PC-3 (cell line): Measurements from ENCODE around the gene PHF1. TPM values are rescaled to one million over a fixed set of nuclear protein-coding genes. Genes with fewer than 3 reads are reported as not detected.
A peak's percentile ranks its signal among the peaks of the same experiment; 100 is the strongest.
"Not testable (repeated sequence)": the region's sequence is repeated elsewhere in the genome, so short reads cannot be mapped to it uniquely, and the experiment has no call there.

Experiments used
- ATAC-seq: fragments of 200-7000 bp; cut with Tn5 transposase; 2 replicates; pipeline ENCODE4 v1.9.1; 2020; ENCODE audit warnings: mild to moderate bottlenecking, moderate library complexity
- Bru-seq: library from RNA; stranded (reverse); fragments of 400-500 nt; gene quantifications from one replicate; lab custom pipeline; 2021; lab: Mats Ljungman, UMichigan
- BruChase-seq, 2 experiments: library from RNA; stranded (reverse); fragments of 400-500 nt; gene quantifications; one replicate each; lab custom pipeline; 2021; lab: Mats Ljungman, UMichigan
- BruUV-seq: library from RNA; stranded (reverse); fragments of 400-500 nt; replicated peaks from 2 replicates; lab custom pipeline; 2021; lab: Mats Ljungman, UMichigan
- CTCF ChIA-PET: fragments of 300-600 bp; sonication (Branson Sonifier 250); formaldehyde crosslinking; loops from one replicate; lab custom pipeline; 2022; ENCODE audit warnings: antibody characterized with exemption; lab: Charles Lee
- POLR2A ChIA-PET: fragments of 300-600 bp; sonication (Branson Sonifier 250); formaldehyde crosslinking; loops from one replicate; lab custom pipeline; 2022; ENCODE audit warnings: antibody characterized with exemption; ENCODE audit not compliant: unreplicated experiment; lab: Charles Lee
- DNase-seq: peaks from one replicate; pipeline ENCODE4 v3.0.0-alpha.2; 2015
- H2AFZ ChIP-seq: fragments of 300-600 bp; sonication (generic); 2 replicates; pipeline ENCODE4 v1.6.0; 2016; ENCODE audit warnings: antibody characterized with exemption, low read length
- H3F3A ChIP-seq: fragments of 300-600 bp; sonication (generic); one replicate; pipeline ENCODE4 v1.6.0; 2017; ENCODE audit warnings: antibody characterized with exemption, low read length, control low read depth, mild to moderate bottlenecking; ENCODE audit not compliant: unreplicated experiment
- H3K27ac ChIP-seq: fragments of 300-600 bp; sonication (generic); 2 replicates; pipeline ENCODE4 v1.5.1; 2016; ENCODE audit warnings: mild to moderate bottlenecking, low read length
- H3K27me3 ChIP-seq: fragments of 300-600 bp; sonication (generic); 2 replicates; pipeline ENCODE4 v1.6.1; 2016; ENCODE audit warnings: low read length, mixed read lengths
- H3K36me3 ChIP-seq: fragments of 300-600 bp; sonication (generic); 2 replicates; pipeline ENCODE4 v1.6.1; 2016; ENCODE audit warnings: low read depth, mixed run types, low read length, mixed read lengths
- H3K4me1 ChIP-seq: fragments of 300-600 bp; sonication (generic); 2 replicates; pipeline ENCODE4 v1.5.1; 2016; ENCODE audit warnings: low read length; ENCODE audit not compliant: insufficient read depth
- H3K4me2 ChIP-seq: fragments of 300-600 bp; sonication (generic); 2 replicates; pipeline ENCODE4 v1.6.0; 2016; ENCODE audit warnings: low read length
- H3K4me3 ChIP-seq: fragments of 300-600 bp; sonication (generic); 2 replicates; pipeline ENCODE4 v1.5.1; 2016; ENCODE audit warnings: mild to moderate bottlenecking, low read length, mixed read lengths
- H3K79me2 ChIP-seq: fragments of 300-600 bp; sonication (generic); 2 replicates; pipeline ENCODE4 v1.6.1; 2017; ENCODE audit warnings: low read length, mixed read lengths
- H3K9ac ChIP-seq: fragments of 300-600 bp; sonication (generic); 2 replicates; pipeline ENCODE4 v1.6.0; 2016; ENCODE audit warnings: mild to moderate bottlenecking, low read length
- H3K9me2 ChIP-seq: fragments of 300-600 bp; sonication (generic); replicated peaks from 2 replicates; pipeline ENCODE4 v1.6.1; 2016; ENCODE audit warnings: mixed run types, low read length, mixed read lengths
- H3K9me3 ChIP-seq: fragments of 300-600 bp; sonication (generic); 2 replicates; pipeline ENCODE4 v1.6.1; 2016; ENCODE audit warnings: low read length, mixed read lengths
- H4K20me1 ChIP-seq: fragments of 300-600 bp; sonication (generic); 2 replicates; pipeline ENCODE4 v1.6.1; 2016; ENCODE audit warnings: low read length, mixed read lengths
- EZH2 ChIP-seq: fragments of 300-600 bp; sonication (generic); IDR thresholded peaks from one replicate; pipeline ENCODE4 v1.6.1; 2017; ENCODE audit warnings: antibody characterized with exemption, mild to moderate bottlenecking, low read length; ENCODE audit not compliant: unreplicated experiment
- EZH2phosphoT487 ChIP-seq: fragments of 300-600 bp; sonication (generic); IDR thresholded peaks from 2 replicates; pipeline ENCODE4 v1.6.1; 2018; ENCODE audit warnings: mild to moderate bottlenecking, antibody characterized with exemption, low read length, borderline replicate concordance
- intact Hi-C: fragments of 100-400 bp; cut with micrococcal nuclease; formaldehyde crosslinking; loops from 2 replicates; pipeline ENCODE4 v1.9.0; 2023
- long read RNA-seq: library from polyadenylated mRNA; unstranded; transcript quantifications from one replicate; pipeline ENCODE4 v2.0.0, GENCODE V29; 2021; ENCODE audit not compliant: unreplicated experiment
- total RNA-seq: library from RNA; depleted of rRNA; stranded (reverse); fragments of >200 nt; gene quantifications from 2 replicates; pipeline ENCODE4 v1.2.3, GENCODE V29; 2014; rRNA removed
- TF ChIP-seq, protein P1 (sequence below): fragments of 300-600 bp; sonication (generic); conservative IDR thresholded peaks from 2 replicates; pipeline ENCODE4 v1.5.1; 2017; ENCODE audit warnings: antibody characterized with exemption, low read depth, mild to moderate bottlenecking, low read length

Gene PHF1
- 36.6 and 40.3 TPM in 2 replicates for total RNA-seq
- Bru-seq, nascent RNA: percentile 82 among the genes with signal in this experiment
- percentile 95 among the genes with signal in this experiment for BruChase-seq, experiment 1, labeled RNA remaining after a 6-hour chase
- percentile 95 among the genes with signal in this experiment for BruChase-seq, experiment 2, labeled RNA remaining after a 2-hour chase
- long read RNA-seq, transcript PHF1-211 (15 exons, 1,752 nt): minor isoform, 5 of 155 reads
- long read RNA-seq, transcript PHF1-207 (2 exons, 933 nt): minor isoform, 5 of 155 reads
- long read RNA-seq, transcript PHF1-202 (15 exons, 2,330 nt): major isoform, 21 of 155 reads
- long read RNA-seq, partial matches to known transcripts: 79 of 155 reads
- long read RNA-seq, other reads (novel, unspliced or antisense): 41 of 155 reads

DNA sequence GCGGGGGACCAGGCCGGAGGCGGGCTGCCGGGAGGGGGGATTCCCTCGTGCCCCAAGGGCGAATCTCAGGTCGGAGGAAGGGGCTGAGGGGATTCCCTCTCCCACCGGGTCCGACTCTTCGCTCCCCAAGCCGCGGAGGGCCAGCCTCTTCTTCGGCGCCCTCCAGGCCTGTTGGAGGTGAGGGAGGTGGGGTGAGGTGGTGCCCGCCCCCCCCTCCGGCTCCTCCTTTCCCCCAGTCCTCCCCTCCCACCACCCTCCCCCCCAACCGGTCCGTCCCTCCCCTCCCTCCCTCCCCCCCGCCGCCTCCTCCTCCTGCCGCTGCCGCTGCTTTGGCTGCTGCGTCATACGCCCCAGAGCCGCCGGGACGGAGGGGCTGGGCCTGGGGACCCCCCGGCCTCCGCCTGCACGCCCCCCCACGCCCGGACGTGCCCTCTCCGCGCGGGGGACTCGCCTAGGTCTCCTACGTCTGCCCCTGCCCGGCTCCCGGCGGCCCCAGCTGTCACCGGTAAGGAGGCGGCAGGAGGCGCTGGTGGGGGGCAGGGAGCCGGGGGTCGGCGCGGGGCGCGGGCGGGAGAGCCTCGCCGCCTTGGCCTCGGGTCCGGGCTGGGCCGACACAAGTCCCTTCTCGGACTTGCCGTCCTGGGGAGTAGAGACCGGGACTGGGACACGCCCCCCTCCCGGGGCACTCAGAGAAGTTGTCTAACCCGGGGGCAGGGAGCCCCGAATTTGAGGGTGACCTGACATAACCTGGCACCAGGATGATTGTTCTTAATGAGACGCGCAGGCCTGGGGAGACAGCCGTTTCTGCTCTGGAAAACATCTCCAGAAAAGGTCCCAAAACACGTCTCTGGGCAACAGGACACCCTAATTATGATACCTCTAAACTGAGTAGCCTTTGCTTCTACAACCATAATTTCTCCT lies at the start of gene PHF1:
Gene PHF1, plus strand, starts transcription at position 304 of the 921 bp plus-strand sequence. CDS start 1,250 bp downstream, outside the sequence.
- no peak for DNase-seq
- H3K9ac ChIP-seq: peak within 1 kb of the TSS; percentile 80
- H2AFZ ChIP-seq: peak within 1 kb of the TSS; percentile 83
- H3K9me2 ChIP-seq: no peaks in the 10 kb centered on the region
- peak within 1 kb of the TSS; percentile 71 for H3K27ac ChIP-seq
- no peaks in the 10 kb centered on the region for H3K9me3 ChIP-seq
- ChIA-PET POLR2A (interaction anchor here (0.6 kb wide), 2 partner anchors 439 to 1848 kb away, joined by 3 to 9 read pairs; no protein-coding TSS in a partner anchor), CTCF (interaction anchor here (0.6 kb wide), 1 partner anchor 46 kb away, joined by 4 read pairs; no protein-coding TSS in a partner anchor)
- H3K4me3 ChIP-seq: peak within 1 kb of the TSS; percentile 91
- no peak for TF ChIP-seq EZH2phosphoT487
- TF ChIP-seq, protein P1, sequence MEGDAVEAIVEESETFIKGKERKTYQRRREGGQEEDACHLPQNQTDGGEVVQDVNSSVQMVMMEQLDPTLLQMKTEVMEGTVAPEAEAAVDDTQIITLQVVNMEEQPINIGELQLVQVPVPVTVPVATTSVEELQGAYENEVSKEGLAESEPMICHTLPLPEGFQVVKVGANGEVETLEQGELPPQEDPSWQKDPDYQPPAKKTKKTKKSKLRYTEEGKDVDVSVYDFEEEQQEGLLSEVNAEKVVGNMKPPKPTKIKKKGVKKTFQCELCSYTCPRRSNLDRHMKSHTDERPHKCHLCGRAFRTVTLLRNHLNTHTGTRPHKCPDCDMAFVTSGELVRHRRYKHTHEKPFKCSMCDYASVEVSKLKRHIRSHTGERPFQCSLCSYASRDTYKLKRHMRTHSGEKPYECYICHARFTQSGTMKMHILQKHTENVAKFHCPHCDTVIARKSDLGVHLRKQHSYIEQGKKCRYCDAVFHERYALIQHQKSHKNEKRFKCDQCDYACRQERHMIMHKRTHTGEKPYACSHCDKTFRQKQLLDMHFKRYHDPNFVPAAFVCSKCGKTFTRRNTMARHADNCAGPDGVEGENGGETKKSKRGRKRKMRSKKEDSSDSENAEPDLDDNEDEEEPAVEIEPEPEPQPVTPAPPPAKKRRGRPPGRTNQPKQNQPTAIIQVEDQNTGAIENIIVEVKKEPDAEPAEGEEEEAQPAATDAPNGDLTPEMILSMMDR: no peak
- TF ChIP-seq EZH2: no peak
- peaks cover 17% of the 10 kb centered on the region for H3K79me2 ChIP-seq
- peak; percentile 26 for ATAC-seq
- peaks cover 42% of the 10 kb centered on the region; the same call in 1 of the 2 replicates for H3K36me3 ChIP-seq
- intact Hi-C loops: loop anchor here (1.0 to 10.0 kb wide), 3 partner anchors 7 to 206 kb away; partner anchors contain the start of genes CUTA, HSD17B8, KIFC1 and RING1
- H3K4me1 ChIP-seq: peaks cover 12% of the 10 kb centered on the region; the same call in 1 of the 2 replicates
- TSS peak; percentile 39 for BruUV-seq
- H3K4me2 ChIP-seq: peak within 1 kb of the TSS; percentile 93
- no peaks in the 10 kb centered on the region for H4K20me1 ChIP-seq
- peaks cover 16% of the 10 kb centered on the region for H3F3A ChIP-seq
- no peaks in the 10 kb centered on the region for H3K27me3 ChIP-seq

DNA sequence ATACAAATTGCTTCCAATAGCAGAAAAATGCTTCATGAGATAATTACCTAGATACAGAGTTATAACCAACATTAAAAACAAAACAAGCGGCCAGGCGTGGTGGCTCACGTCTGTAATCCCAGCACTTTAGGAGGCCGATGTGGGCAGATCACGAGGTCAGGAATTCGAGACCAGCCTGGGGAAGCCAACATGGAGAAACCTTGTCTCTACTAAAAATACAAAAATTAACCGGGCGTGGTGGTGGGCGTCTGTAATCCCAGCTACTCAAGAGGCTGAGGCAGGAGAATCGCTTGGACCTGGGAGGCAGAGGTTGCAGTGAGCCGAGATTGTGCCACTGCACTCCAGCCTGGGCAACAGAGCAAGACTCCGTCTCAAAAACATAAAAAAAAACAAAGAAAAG lies 47.3 kb upstream of the PHF1 start:
- ATAC-seq, BruUV-seq, H3K9me2 ChIP-seq, H2AFZ ChIP-seq, H4K20me1 ChIP-seq, H3F3A ChIP-seq, H3K4me2 ChIP-seq, H3K27me3 ChIP-seq, POLR2A ChIA-PET, H3K4me1 ChIP-seq, DNase-seq, H3K9ac ChIP-seq, intact Hi-C loops, H3K79me2 ChIP-seq, H3K27ac ChIP-seq, H3K9me3 ChIP-seq, H3K36me3 ChIP-seq, H3K4me3 ChIP-seq, CTCF ChIA-PET: not testable (repeated sequence)

DNA sequence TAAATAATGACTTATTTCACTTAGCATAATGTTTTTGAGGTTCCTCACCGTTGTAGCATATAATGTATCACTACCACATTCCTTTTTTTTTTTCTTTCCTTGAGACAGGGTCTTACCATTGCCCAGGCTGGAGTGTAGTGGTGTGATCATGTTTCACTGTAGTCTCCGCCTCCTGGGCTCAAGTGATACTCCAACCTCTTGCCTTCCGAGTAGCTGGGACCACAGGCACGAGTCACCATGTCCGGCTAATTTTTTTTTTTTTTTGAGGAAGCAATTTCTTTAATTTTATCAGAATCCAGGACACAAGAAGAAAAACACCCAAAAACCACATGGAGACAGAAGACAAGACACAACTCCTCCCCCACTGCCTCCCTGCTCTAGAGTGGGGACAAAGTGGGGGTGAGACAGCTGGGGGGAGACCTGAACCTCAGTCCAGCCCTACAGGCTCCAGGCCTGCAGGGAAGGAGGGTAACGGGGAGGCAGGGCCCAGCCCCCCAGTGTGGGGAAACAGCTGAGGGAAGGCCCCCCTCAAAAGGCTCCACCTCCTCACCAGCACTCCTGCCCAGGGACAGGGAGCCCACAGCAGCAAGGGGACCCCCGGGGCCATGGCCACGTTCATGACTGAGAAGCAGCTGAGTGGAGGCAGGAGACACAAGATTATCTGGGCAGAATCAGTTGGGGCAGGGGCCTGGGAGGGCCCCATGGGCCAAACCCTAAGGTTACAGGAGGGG lies 46.2 kb upstream of the PHF1 start:
- H3K4me3 ChIP-seq, H3K9ac ChIP-seq, H3K36me3 ChIP-seq, intact Hi-C loops, H3K27ac ChIP-seq, BruUV-seq, H3F3A ChIP-seq, H3K9me3 ChIP-seq, H4K20me1 ChIP-seq, H3K9me2 ChIP-seq, H3K4me2 ChIP-seq, H3K4me1 ChIP-seq, H3K79me2 ChIP-seq, H3K27me3 ChIP-seq, H2AFZ ChIP-seq: not testable (repeated sequence)
- ChIA-PET POLR2A (interaction anchor here (0.6 to 0.7 kb wide), 3 partner anchors 68 to 1144 kb away, joined by 3 to 14 read pairs (median 6); no protein-coding TSS in a partner anchor), CTCF (interaction anchor here (0.9 kb wide), 1 partner anchor 19 kb away, joined by 7 read pairs; no protein-coding TSS in a partner anchor)
- ATAC-seq (peak; percentile 60), DNase-seq (peak; percentile 37)

DNA sequence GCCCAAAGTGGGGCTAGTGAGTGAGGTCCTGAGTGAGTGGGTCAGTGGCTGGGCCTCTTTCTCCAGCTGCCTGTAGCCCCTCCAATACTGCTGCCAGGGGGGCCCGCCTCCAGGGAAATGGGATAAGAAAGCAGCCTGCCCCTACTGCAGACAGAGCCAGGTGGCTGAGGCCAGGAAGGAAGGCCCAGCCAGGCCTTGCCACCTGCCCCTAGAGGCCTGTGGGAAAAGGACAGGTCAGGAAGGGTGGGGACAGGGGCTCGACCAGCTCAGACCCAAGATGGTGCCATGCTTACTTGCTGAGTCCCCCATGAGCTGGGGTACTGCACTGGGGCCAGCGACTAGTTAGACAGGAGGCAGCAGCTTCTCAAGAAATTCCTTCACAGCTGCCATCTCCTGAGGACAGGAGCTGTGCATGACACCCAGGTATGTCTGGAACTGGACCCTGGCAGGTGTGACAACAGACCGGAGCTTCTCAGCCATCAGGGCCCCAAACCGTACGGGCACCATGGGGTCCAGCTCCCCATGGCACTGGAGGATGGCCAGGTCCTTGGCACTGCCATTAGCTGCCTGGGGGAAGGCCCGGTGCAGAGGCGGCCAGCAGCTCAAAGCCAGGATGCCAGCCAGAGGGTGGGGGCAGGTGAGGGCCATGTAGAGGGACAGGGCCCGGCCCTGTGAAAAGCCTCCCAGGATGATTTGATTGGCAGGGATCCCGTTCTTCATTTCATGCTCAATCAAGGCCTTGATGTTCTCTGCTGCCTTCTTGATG lies 45.4 kb upstream of the PHF1 start:
- H3K9ac ChIP-seq, H3K4me3 ChIP-seq, intact Hi-C loops, H3K4me2 ChIP-seq, BruUV-seq, H3K27me3 ChIP-seq, CTCF ChIA-PET, H3K79me2 ChIP-seq, H4K20me1 ChIP-seq, H3K27ac ChIP-seq, H3K36me3 ChIP-seq, H3K9me3 ChIP-seq, H3K9me2 ChIP-seq, H3K4me1 ChIP-seq, H3F3A ChIP-seq, H2AFZ ChIP-seq, DNase-seq: not testable (repeated sequence)
- ATAC-seq: peak; percentile 40; the same call in 1 of the 2 replicates
- POLR2A ChIA-PET: interaction anchor here (0.7 kb wide), 1 partner anchor 579 kb away, joined by 6 read pairs; no protein-coding TSS in a partner anchor
